IMR-90 (cell line): ENCODE data around the gene MYO1D. TPM values are rescaled to one million over a fixed set of nuclear protein-coding genes. Genes with fewer than 3 reads are reported as not detected.

Experiments
- ATAC-seq: fragments of 200-7000 bp; cut with Tn5 transposase; 2 replicates; pipeline ENCODE4 v1.9.1; 2020; ENCODE audit warnings: low read depth, mild to moderate bottlenecking, moderate library complexity
- BruUV-seq: library from RNA; stranded (reverse); fragments of 400-500 nt; replicated peaks from 2 replicates; lab custom pipeline; 2021; lab: Mats Ljungman, UMichigan
- CTCF ChIA-PET: fragments of 300-600 bp; formaldehyde crosslinking; extraction: SDS; loops from one replicate; lab custom pipeline; 2021; ENCODE audit warnings: antibody characterized with exemption; lab: Yijun Ruan, JAX
- POLR2A ChIA-PET: fragments of 300-600 bp; sonication (Branson Sonifier 250); formaldehyde crosslinking; loops from one replicate; lab custom pipeline; 2022; ENCODE audit warnings: antibody characterized with exemption; ENCODE audit not compliant: unreplicated experiment; lab: Charles Lee
- DNase-seq: peaks from one replicate; pipeline ENCODE4 v3.0.0; 2013
- H2AFZ ChIP-seq: replicated peaks from 2 replicates; pipeline ENCODE3; 2013; ENCODE audit warnings: low read length, mild to moderate bottlenecking; ENCODE audit not compliant: poor library complexity
- H2AK5ac ChIP-seq: 2 replicates; pipeline ENCODE4 v1.6.1; 2013; ENCODE audit warnings: low read depth, low read length, inconsistent platforms
- H2AK9ac ChIP-seq: replicated peaks from 2 replicates; pipeline ENCODE3; 2013; ENCODE audit warnings: mild to moderate bottlenecking, low read depth, low read length, moderate library complexity; ENCODE audit not compliant: poor library complexity
- H2BK120ac ChIP-seq: 2 replicates; pipeline ENCODE4 v1.6.1; 2013; ENCODE audit warnings: low read depth, low read length, inconsistent platforms
- H2BK15ac ChIP-seq: 3 replicates; pipeline ENCODE4 v1.6.1; 2013; ENCODE audit warnings: low read depth, low read length, inconsistent platforms
- H2BK20ac ChIP-seq: 2 replicates; pipeline ENCODE4 v1.6.1; 2013; ENCODE audit warnings: low read depth, mild to moderate bottlenecking, inconsistent platforms, low read length, moderate library complexity
- H2BK5ac ChIP-seq: 2 replicates; pipeline ENCODE4 v1.6.1; 2013; ENCODE audit warnings: mild to moderate bottlenecking, low read depth, low read length, inconsistent platforms; ENCODE audit not compliant: poor library complexity, severe bottlenecking
- H3K14ac ChIP-seq: replicated peaks from 2 replicates; pipeline ENCODE4 v1.6.1; 2013; ENCODE audit warnings: low read depth, low read length, inconsistent platforms
- H3K18ac ChIP-seq: 2 replicates; pipeline ENCODE4 v1.6.1; 2013; ENCODE audit warnings: low read depth, low read length, control low read depth
- H3K23ac ChIP-seq: 2 replicates; pipeline ENCODE4 v1.6.1; 2013; ENCODE audit warnings: low read depth, low read length, inconsistent platforms
- H3K27ac ChIP-seq: 2 replicates; pipeline ENCODE4 v1.5.1; 2013; ENCODE audit warnings: mild to moderate bottlenecking, control low read depth, low read length; ENCODE audit not compliant: insufficient read depth
- H3K27me3 ChIP-seq: 2 replicates; pipeline ENCODE4 v1.6.1; 2013; ENCODE audit warnings: low read length; ENCODE audit not compliant: control insufficient read depth, insufficient read depth
- H3K36me3 ChIP-seq: 2 replicates; pipeline ENCODE4 v1.6.1; 2013; ENCODE audit warnings: low read length, mixed read lengths; ENCODE audit not compliant: control insufficient read depth, insufficient read depth
- H3K4ac ChIP-seq: 2 replicates; pipeline ENCODE4 v1.6.1; 2013; ENCODE audit warnings: low read depth, low read length, inconsistent platforms
- H3K4me1 ChIP-seq: 2 replicates; pipeline ENCODE4 v1.6.1; 2013; ENCODE audit warnings: low read length, mixed read lengths; ENCODE audit not compliant: control insufficient read depth, insufficient read depth
- H3K4me2 ChIP-seq: 2 replicates; pipeline ENCODE4 v1.6.1; 2013; ENCODE audit warnings: low read depth, mild to moderate bottlenecking, control low read depth, low read length, moderate library complexity
- H3K4me3 ChIP-seq: 2 replicates; pipeline ENCODE4 v1.5.1; 2013; ENCODE audit warnings: low read depth, mild to moderate bottlenecking, control low read depth, low read length, moderate library complexity; ENCODE audit not compliant: insufficient read depth
- H3K56ac ChIP-seq: 2 replicates; pipeline ENCODE4 v1.6.1; 2013; ENCODE audit warnings: low read length, inconsistent platforms; ENCODE audit not compliant: insufficient read depth; ENCODE audit errors: extremely low read depth
- H3K79me1 ChIP-seq, 2 experiments: 2 replicates each; pipeline ENCODE4 v1.6.1; 2013; ENCODE audit warnings: low read length in 2 of 2, inconsistent platforms in 1 of 2, low read depth in 1 of 2
- H3K9ac ChIP-seq: 2 replicates; pipeline ENCODE4 v1.6.1; 2013; ENCODE audit warnings: low read depth, low read length, control low read depth
- H3K9me1 ChIP-seq: 2 replicates; pipeline ENCODE4 v1.6.1; 2013; ENCODE audit warnings: low read length, inconsistent platforms; ENCODE audit not compliant: insufficient read depth
- H3K9me3 ChIP-seq: 2 replicates; pipeline ENCODE4 v1.6.1; 2013; ENCODE audit warnings: low read length; ENCODE audit not compliant: control insufficient read depth, insufficient read depth
- H4K20me1 ChIP-seq: 2 replicates; pipeline ENCODE4 v1.6.1; 2013; ENCODE audit warnings: low read length, inconsistent platforms; ENCODE audit not compliant: insufficient read depth
- H4K5ac ChIP-seq: 2 replicates; pipeline ENCODE4 v1.6.1; 2013; ENCODE audit warnings: mild to moderate bottlenecking, low read depth, low read length, control low read depth
- H4K8ac ChIP-seq, 2 experiments: 2 replicates each; pipeline ENCODE4 v1.6.1; 2013; ENCODE audit warnings: low read depth in 2 of 2, low read length in 2 of 2, control low read depth in 1 of 2, inconsistent platforms in 1 of 2
- H4K91ac ChIP-seq: 2 replicates; pipeline ENCODE4 v1.6.1; 2013; ENCODE audit warnings: low read depth, low read length, inconsistent platforms; ENCODE audit not compliant: insufficient read depth
- CEBPB ChIP-seq: IDR thresholded peaks from 2 replicates; pipeline ENCODE4 v1.6.1; 2012; ENCODE audit warnings: low read depth, low read length, improper control_type of control experiment
- WGBS, 2 experiments: methylation state at CpG; one replicate each; pipeline versions ENCODE4 v1.1.5 to v1.1.7; 2013; ENCODE audit warnings: missing lambda C conversion rate in 2 of 2; ENCODE audit not compliant: insufficient read length in 1 of 2; ENCODE audit errors: extremely low coverage in 2 of 2; 5-methylcytosine and 5-hydroxymethylcytosine counted together
- dilution Hi-C: fragments of 300-500 bp; cut with HindIII; formaldehyde crosslinking; loops from one replicate; pipeline ENCODE4 v1.14.3; 2018; ENCODE audit warnings: low sequenced_read_pairs; ENCODE audit not compliant: unreplicated experiment
- in situ Hi-C: fragments of 300-500 bp; cut with MboI; formaldehyde crosslinking; loops from 3 replicates; pipeline ENCODE4 v1.14.3; 2019; ENCODE audit warnings: low sequenced_read_pairs, inconsistent platforms, mixed read lengths
- intact Hi-C: fragments of 100-400 bp; cut with micrococcal nuclease; formaldehyde crosslinking; loops from 2 replicates; pipeline ENCODE4 v1.10.0; 2022
- polyA plus RNA-seq, 3 experiments: library from polyadenylated mRNA; depleted of rRNA; stranded (reverse); fragments of >200 nt; gene quantifications; 2 replicates each; pipeline ENCODE4 v1.2.3, GENCODE V29; 2012; ENCODE audit warnings: low replicate concordance in 1 of 3
- total RNA-seq: library from RNA; depleted of rRNA; stranded (reverse); fragments of >200 nt; gene quantifications from 2 replicates; pipeline ENCODE4 v1.2.3, GENCODE V29; 2012

MYO1D gene
- total and polyA plus RNA-seq, 2 of the 4 experiments (the other 2 are of a cell fraction), result 0.63 to 0.90 TPM

GRCh38 chr17:32626379-32626791 is 250.5 kb downstream of the MYO1D start:
- Histone ChIP-seq H3K36me3 (no peaks in the 10 kb centered on the region), H3K27ac (no peak overlapping the region), H3K4ac (no peak overlapping the region), H2BK15ac (no peak overlapping the region), H2AK9ac (no peak overlapping the region), H2BK120ac (no peak overlapping the region), H3K79me1 (no peaks in the 10 kb centered on the region), H3K4me2 (no peak overlapping the region), H3K27me3 (peaks cover 10% of the 10 kb centered on the region), H2AK5ac (no peak overlapping the region), H3K9me3 (no peaks in the 10 kb centered on the region), H2BK5ac (no peak overlapping the region), H4K8ac (no peak overlapping the region), H3K9me1 (no peaks in the 10 kb centered on the region), H3K23ac (no peak overlapping the region), H4K5ac (no peak overlapping the region), H3K18ac (no peak overlapping the region), H3K56ac (no peak overlapping the region), H2BK20ac (no peak overlapping the region), H4K91ac (no peak overlapping the region), H3K14ac (no peak overlapping the region), H2AFZ (no peak overlapping the region), H3K4me1 (no peaks in the 10 kb centered on the region), H3K4me3 (no peak overlapping the region), H4K20me1 (no peaks in the 10 kb centered on the region), H3K9ac (no peak overlapping the region)
- DNase-seq, result no peak
- no peak for TF ChIP-seq CEBPB
- BruUV-seq, result no TSS peak
- intact Hi-C loops, result no loop called here
- dilution Hi-C loops, result no loop called here
- ChIA-PET CTCF (no interaction called here), POLR2A (no interaction called here)
- no CpG with 5 or more reads among the region's 6 CpGs for WGBS, 2 experiments
- in situ Hi-C loops, result no loop called here
- no peak for ATAC-seq
